ENCODE results near the gene IFNK.

DNA sequence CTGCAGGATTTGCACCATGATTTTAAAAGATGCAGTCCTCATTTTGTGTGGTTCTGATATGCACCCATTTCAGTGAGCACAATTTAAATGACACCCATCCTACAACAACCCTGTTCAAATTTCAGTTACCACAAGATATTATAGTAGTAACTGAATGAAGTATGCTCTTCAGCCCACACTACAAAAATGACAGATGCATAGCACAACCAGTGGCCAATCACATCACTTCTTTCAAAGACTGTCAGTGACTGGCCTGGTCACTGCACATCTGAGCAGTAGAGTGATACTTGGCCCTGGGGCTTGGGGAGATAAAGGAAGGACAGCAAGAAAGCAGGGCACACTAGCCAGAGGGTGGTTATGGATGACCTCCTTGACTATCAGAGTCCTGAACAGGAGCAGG is 19.8 kb upstream of the IFNK start:
- TF ChIP-seq, protein P1, sequence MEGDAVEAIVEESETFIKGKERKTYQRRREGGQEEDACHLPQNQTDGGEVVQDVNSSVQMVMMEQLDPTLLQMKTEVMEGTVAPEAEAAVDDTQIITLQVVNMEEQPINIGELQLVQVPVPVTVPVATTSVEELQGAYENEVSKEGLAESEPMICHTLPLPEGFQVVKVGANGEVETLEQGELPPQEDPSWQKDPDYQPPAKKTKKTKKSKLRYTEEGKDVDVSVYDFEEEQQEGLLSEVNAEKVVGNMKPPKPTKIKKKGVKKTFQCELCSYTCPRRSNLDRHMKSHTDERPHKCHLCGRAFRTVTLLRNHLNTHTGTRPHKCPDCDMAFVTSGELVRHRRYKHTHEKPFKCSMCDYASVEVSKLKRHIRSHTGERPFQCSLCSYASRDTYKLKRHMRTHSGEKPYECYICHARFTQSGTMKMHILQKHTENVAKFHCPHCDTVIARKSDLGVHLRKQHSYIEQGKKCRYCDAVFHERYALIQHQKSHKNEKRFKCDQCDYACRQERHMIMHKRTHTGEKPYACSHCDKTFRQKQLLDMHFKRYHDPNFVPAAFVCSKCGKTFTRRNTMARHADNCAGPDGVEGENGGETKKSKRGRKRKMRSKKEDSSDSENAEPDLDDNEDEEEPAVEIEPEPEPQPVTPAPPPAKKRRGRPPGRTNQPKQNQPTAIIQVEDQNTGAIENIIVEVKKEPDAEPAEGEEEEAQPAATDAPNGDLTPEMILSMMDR (IDR thresholded peaks at IDR 0.05 in 8 of 11, conservative IDR thresholded peaks at IDR 0.05 in 3 of 11) = no peak
- TF ChIP-seq POLR2AphosphoS5 (IDR thresholded peaks at IDR 0.05) = no peak
- no peak for TF ChIP-seq POLR2A (IDR thresholded peaks at IDR 0.05)

All from spleen (tissue), 7 donors.